MCF 10A (cell line): Measurements from ENCODE around the gene PRPF4. TPM values are rescaled to one million over a fixed set of nuclear protein-coding genes. Genes with fewer than 3 reads are reported as not detected.
A peak's percentile ranks its signal among the peaks of the same experiment; 100 is the strongest.

Experiments
- BruUV-seq: library from RNA; stranded (reverse); fragments of 400-500 nt; replicated peaks from 2 replicates; lab custom pipeline; 2021; lab: Mats Ljungman, UMichigan
- CTCF ChIA-PET: fragments of 300-600 bp; sonication (Branson Sonifier 250); formaldehyde crosslinking; extraction: SDS; loops from one replicate; lab custom pipeline; 2021; ENCODE audit warnings: antibody characterized with exemption, inconsistent platforms; lab: Yijun Ruan, JAX
- POLR2A ChIA-PET: fragments of 300-600, 350-650 bp; sonication (Branson Sonifier 250); formaldehyde crosslinking; extraction: SDS; loops from one replicate; lab custom pipeline; 2020; ENCODE audit warnings: antibody characterized with exemption, inconsistent platforms; lab: Yijun Ruan, JAX
- DNase-seq: peaks from one replicate; pipeline ENCODE4 v3.0.0-alpha.2; 2018; ENCODE audit not compliant: unreplicated experiment
- H3K27ac Mint-ChIP-seq: one replicate; pipeline ENCODE4 v1.8.0; 2022; ENCODE audit warnings: mild to moderate bottlenecking, low read depth, mixed read lengths; ENCODE audit not compliant: unreplicated experiment
- H3K27me3 Mint-ChIP-seq: one replicate; pipeline ENCODE4 v1.8.0; 2022; ENCODE audit warnings: mixed read lengths; ENCODE audit not compliant: insufficient read depth, unreplicated experiment
- H3K36me3 Mint-ChIP-seq: one replicate; pipeline ENCODE4 v1.8.0; 2022; ENCODE audit warnings: mild to moderate bottlenecking, moderate library complexity, mixed read lengths; ENCODE audit not compliant: insufficient read depth, unreplicated experiment
- H3K4me1 Mint-ChIP-seq: one replicate; pipeline ENCODE4 v1.8.0; 2022; ENCODE audit warnings: mixed read lengths; ENCODE audit not compliant: insufficient read depth, unreplicated experiment
- H3K4me3 Mint-ChIP-seq: one replicate; pipeline ENCODE4 v1.8.0; 2022; ENCODE audit warnings: mild to moderate bottlenecking, moderate library complexity, mixed read lengths; ENCODE audit not compliant: unreplicated experiment
- H3K9me3 Mint-ChIP-seq: one replicate; pipeline ENCODE4 v1.8.0; 2022; ENCODE audit warnings: mixed read lengths; ENCODE audit not compliant: unreplicated experiment
- CTCF ChIP-seq: fragments of 200-600 bp; IDR thresholded peaks from one replicate; pipeline ENCODE4 v1.8.0; 2022; ENCODE audit warnings: antibody characterized with exemption, mild to moderate bottlenecking; ENCODE audit not compliant: unreplicated experiment
- intact Hi-C: fragments of 100-400 bp; cut with micrococcal nuclease; formaldehyde crosslinking; loops from 2 replicates; pipeline ENCODE4 v1.14.1; 2022
- total RNA-seq: library from RNA; stranded (reverse); gene quantifications from 2 replicates; pipeline ENCODE4 v1.2.3, GENCODE V29; 2022

PRPF4 gene
- total RNA-seq, 1 experiment from 2014 or later, result 37.3 TPM

DNA sequence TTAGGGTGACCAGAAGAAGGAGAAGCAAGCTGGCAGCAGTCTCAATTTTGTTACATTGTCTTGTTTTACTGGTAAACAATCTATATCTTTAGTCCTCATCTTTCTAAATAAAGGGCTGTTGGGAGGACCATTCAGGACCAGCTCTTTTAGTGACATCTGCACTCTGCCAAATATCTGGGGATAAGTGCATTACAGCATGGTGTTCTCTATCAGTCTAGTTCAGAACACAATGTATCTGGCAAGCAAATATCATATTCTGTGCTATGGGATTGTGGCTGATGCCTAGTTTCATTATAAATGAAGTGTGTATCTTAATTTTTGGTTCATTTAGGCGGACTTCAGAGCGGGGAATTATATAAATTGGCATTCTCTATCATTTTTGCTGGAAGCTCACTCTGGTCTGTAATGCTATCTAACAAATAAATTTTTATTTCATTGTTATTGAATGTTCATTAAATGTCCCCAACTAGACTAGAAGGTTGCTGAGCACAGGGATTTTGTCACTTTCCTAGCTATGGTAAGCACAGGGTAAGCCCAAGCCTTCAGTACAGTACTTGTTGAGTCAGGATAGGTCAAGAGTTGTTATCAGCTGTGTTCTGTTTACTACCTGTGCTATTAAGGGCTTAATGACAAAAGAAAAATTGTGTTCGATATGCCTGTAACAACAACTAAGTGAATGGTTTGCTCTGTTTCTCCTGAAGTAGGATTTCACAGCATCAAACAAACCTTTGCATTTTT is 52.8 kb downstream of the PRPF4 start:
- Mint-ChIP-seq H3K4me1 (peaks cover 4% of the 10 kb centered on the region), H3K36me3 (peaks cover 11% of the 10 kb centered on the region), H3K9me3 (no peaks in the 10 kb centered on the region), H3K27ac (no peak overlapping the region), H3K27me3 (no peaks in the 10 kb centered on the region), H3K4me3 (no peak overlapping the region)
- TF ChIP-seq CTCF, result no peak
- no peak for DNase-seq
- intact Hi-C loops, result no loop called here
- BruUV-seq, result no TSS peak
- ChIA-PET CTCF (interaction anchor here (0.6 kb wide), 1 partner anchor 106 kb away, joined by 5 read pairs; no protein-coding TSS in a partner anchor), POLR2A (interaction anchor here (0.8 to 1.5 kb wide), 4 partner anchors 8 to 82 kb away, joined by 3 to 6 read pairs (median 4); partner anchors contain the start of genes C9orf43, POLE3 and WDR31)

DNA sequence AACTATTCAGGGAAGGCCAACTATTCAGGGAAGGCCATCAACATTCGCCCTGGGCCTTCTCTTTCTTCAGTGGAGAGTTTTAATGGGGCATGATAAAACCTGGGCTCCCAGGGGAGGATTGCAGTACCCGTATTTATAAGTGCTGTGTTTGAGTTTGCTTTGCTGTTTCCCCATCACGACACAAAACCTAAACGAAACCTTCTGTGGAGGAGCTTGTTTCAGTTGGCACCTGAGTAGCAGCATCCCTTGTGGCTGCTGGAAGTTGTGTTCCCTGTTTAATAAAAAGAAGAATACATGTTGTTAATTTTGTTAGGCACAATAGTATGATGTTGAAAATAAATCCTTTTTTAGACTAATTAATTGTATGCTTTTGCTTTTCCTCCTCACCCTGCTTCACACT is 56.3 kb downstream of the PRPF4 start:
- intact Hi-C loops, result loop anchor here (1.0 kb wide), 1 partner anchor 17 kb away; no protein-coding TSS in a partner anchor
- H3K4me1 Mint-ChIP-seq, result no peaks in the 10 kb centered on the region
- H3K27me3 Mint-ChIP-seq, result no peaks in the 10 kb centered on the region
- H3K36me3 Mint-ChIP-seq, result peaks cover 11% of the 10 kb centered on the region
- BruUV-seq, result no TSS peak
- ChIA-PET POLR2A (no interaction called here), CTCF (interaction anchor here (0.6 kb wide), 1 partner anchor 399 kb away, joined by 3 read pairs; no protein-coding TSS in a partner anchor)
- no peaks in the 10 kb centered on the region for H3K9me3 Mint-ChIP-seq
- H3K27ac Mint-ChIP-seq, result no peak overlapping the region
- no peak for TF ChIP-seq CTCF
- no peak for DNase-seq
- H3K4me3 Mint-ChIP-seq, result no peak overlapping the region

DNA sequence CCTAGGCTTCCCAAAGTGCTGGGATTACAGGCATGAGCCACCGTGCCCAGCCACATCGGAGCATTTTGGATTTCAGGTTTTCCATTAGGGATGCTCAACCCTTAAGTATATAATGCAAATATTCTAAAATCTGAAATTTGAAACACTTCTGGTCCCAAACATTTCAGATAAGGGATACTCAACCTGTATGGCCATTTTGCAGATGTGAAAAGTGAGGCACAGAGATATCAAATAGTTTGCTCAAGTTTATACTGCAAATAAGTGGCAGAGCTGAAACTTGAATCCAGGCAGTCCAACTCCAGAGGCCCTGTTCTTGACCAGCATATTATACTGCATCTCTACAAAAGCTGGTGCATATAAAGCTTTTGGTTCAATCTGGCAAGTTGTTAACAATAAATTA is 62.3 kb downstream of the PRPF4 start:
- no peak for TF ChIP-seq CTCF
- Mint-ChIP-seq H3K9me3 (no peaks in the 10 kb centered on the region), H3K4me1 (peaks cover 20% of the 10 kb centered on the region), H3K36me3 (no peaks in the 10 kb centered on the region), H3K4me3 (no peak overlapping the region), H3K27ac (no peak overlapping the region), H3K27me3 (no peaks in the 10 kb centered on the region)
- CTCF ChIA-PET, result interaction anchor here (0.7 kb wide), 1 partner anchor 248 kb away, joined by 3 read pairs; no protein-coding TSS in a partner anchor
- POLR2A ChIA-PET, result interaction anchor here (0.7 kb wide), 1 partner anchor 73 kb away, joined by 4 read pairs; the partner anchor contains the start of genes C9orf43 and POLE3
- DNase-seq, result no peak
- BruUV-seq, result no TSS peak
- intact Hi-C loops, result no loop called here

- Mint-ChIP-seq H3K4me1 (peaks cover 20% of the 10 kb centered on the region), H3K9me3 (no peaks in the 10 kb centered on the region), H3K27ac (peak within 1 kb of the TSS; percentile 76), H3K4me3 (peak within 1 kb of the TSS; percentile 80), H3K36me3 (no peaks in the 10 kb centered on the region), H3K27me3 (no peaks in the 10 kb centered on the region)
- POLR2A ChIA-PET, result interaction anchor here (0.6 to 2.1 kb wide), 12 partner anchors 8 to 189 kb away, joined by 3 to 20 read pairs (median 4); partner anchors contain the start of genes ALAD, BSPRY, C9orf43 and CDC26
- no peak for TF ChIP-seq CTCF
- CTCF ChIA-PET, result interaction anchor here (0.6 to 2.1 kb wide), 14 partner anchors 9 to 1254 kb away, joined by 3 to 9 read pairs (median 4); partner anchors contain the start of genes ALAD and BSPRY
- no TSS peak for BruUV-seq
- intact Hi-C loops, result no loop called here
- peak; percentile 82 for DNase-seq
Observed at GRCh38 chr9:113340011-113340699, 64.7 kb downstream of the PRPF4 start, which contains the start of gene WDR31. TSS of gene WDR31 (minus strand) at chr9:113340275. CDS start at chr9:113332022, 8,253 bp downstream.
